SU-DHL-6 (cell line): ENCODE data around the gene ATOSB.

Experiments
- H2AFZ ChIP-seq: fragments of 200-600 bp; sonication (generic); 2 replicates; pipeline ENCODE4 v1.6.1; 2014; ENCODE audit warnings: low read depth, mild to moderate bottlenecking, moderate library complexity, mixed read lengths, antibody characterized with exemption, low read length; ENCODE audit not compliant: severe bottlenecking
- H3F3A ChIP-seq: fragments of 200-600 bp; shearing (Covaris generic); 2 replicates; pipeline ENCODE4 v1.6.0; 2016; ENCODE audit warnings: antibody characterized with exemption, mild to moderate bottlenecking; ENCODE audit not compliant: insufficient read depth
- H3K27ac ChIP-seq: fragments of 200-600 bp; sonication (generic); 2 replicates; pipeline ENCODE4 v1.5.1; 2016; ENCODE audit warnings: low read depth, mild to moderate bottlenecking, low read length, moderate library complexity, mixed read lengths
- H3K27me3 ChIP-seq: fragments of 200-600 bp; sonication (generic), shearing (Covaris generic); 2 replicates; pipeline ENCODE4 v1.6.0; 2014; ENCODE audit warnings: mild to moderate bottlenecking, low read length
- H3K36me3 ChIP-seq: fragments of 200-600 bp; sonication (generic); 2 replicates; pipeline ENCODE4 v1.6.1; 2014; ENCODE audit warnings: mild to moderate bottlenecking, low read length, mixed read lengths
- H3K4me2 ChIP-seq: fragments of 300-600, 200-600 bp; shearing (Covaris generic), sonication (generic); 2 replicates; pipeline ENCODE4 v1.6.0; 2014; ENCODE audit warnings: low read length, low read depth, mild to moderate bottlenecking; ENCODE audit not compliant: poor library complexity, severe bottlenecking
- H3K4me3 ChIP-seq: fragments of 200-600 bp; sonication (generic); 2 replicates; pipeline ENCODE4 v1.5.1; 2014; ENCODE audit warnings: antibody characterized with exemption, low read length, mild to moderate bottlenecking, mixed read lengths; ENCODE audit not compliant: insufficient read depth, poor library complexity, severe bottlenecking
- H3K79me2 ChIP-seq: fragments of 200-600 bp; sonication (generic); 2 replicates; pipeline ENCODE4 v1.6.1; 2014; ENCODE audit warnings: mild to moderate bottlenecking, low read length, moderate library complexity; ENCODE audit not compliant: insufficient read depth
- H3K9ac ChIP-seq: fragments of 200-600 bp; sonication (generic); 2 replicates; pipeline ENCODE4 v1.7.0; 2014; ENCODE audit warnings: mild to moderate bottlenecking, low read length
- H3K9me2 ChIP-seq: fragments of 200-600 bp; sonication (generic); replicated peaks from 2 replicates; pipeline ENCODE4 v1.6.1; 2014; ENCODE audit warnings: low read length; ENCODE audit not compliant: insufficient read depth
- H3K9me3 ChIP-seq: fragments of 200-600 bp; sonication (generic); 2 replicates; pipeline ENCODE4 v1.6.1; 2014; ENCODE audit warnings: low read length, mixed read lengths; ENCODE audit not compliant: insufficient read depth
- H4K20me1 ChIP-seq: fragments of 200-600 bp; sonication (generic); 2 replicates; pipeline ENCODE4 v1.6.1; 2014; ENCODE audit warnings: low read depth, mild to moderate bottlenecking, antibody characterized with exemption, low read length, moderate library complexity, mixed read lengths
- EZH2phosphoT487 ChIP-seq: fragments of 200-600 bp; sonication (generic), shearing (Covaris generic); conservative IDR thresholded peaks from 2 replicates; pipeline ENCODE4 v1.6.1; 2018; ENCODE audit warnings: mild to moderate bottlenecking, antibody characterized with exemption, low read length, moderate library complexity, mixed read lengths
- TF ChIP-seq, protein P1 (sequence below): fragments of 200-600 bp; sonication (generic); IDR thresholded peaks from one replicate; pipeline ENCODE4 v1.5.1; 2017; ENCODE audit warnings: antibody characterized with exemption, mild to moderate bottlenecking, low read length, moderate library complexity; ENCODE audit not compliant: insufficient read depth, poor library complexity, severe bottlenecking

The ATOSB gene

DNA sequence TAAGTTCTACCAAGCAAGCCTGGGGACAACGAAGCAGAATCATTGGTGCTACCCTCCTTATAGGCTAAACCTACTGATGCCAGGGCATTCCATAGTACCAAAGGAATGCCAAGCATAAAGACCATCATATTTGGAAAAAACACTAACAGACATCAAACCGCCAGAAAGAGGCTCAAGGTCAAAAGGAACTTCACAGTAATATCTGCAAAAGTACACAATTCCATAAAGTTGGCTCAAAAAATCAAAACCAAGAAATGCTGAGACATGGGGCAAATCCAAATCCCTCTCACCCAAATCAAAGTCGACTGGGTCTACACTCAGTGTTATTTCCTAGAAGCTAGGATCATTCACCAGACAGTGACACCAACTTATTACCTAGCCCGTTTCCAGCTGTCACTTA is 46.6 kb downstream of the ATOSB start:
- TF ChIP-seq EZH2phosphoT487, result no peak
- TF ChIP-seq, protein P1, sequence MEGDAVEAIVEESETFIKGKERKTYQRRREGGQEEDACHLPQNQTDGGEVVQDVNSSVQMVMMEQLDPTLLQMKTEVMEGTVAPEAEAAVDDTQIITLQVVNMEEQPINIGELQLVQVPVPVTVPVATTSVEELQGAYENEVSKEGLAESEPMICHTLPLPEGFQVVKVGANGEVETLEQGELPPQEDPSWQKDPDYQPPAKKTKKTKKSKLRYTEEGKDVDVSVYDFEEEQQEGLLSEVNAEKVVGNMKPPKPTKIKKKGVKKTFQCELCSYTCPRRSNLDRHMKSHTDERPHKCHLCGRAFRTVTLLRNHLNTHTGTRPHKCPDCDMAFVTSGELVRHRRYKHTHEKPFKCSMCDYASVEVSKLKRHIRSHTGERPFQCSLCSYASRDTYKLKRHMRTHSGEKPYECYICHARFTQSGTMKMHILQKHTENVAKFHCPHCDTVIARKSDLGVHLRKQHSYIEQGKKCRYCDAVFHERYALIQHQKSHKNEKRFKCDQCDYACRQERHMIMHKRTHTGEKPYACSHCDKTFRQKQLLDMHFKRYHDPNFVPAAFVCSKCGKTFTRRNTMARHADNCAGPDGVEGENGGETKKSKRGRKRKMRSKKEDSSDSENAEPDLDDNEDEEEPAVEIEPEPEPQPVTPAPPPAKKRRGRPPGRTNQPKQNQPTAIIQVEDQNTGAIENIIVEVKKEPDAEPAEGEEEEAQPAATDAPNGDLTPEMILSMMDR, result no peak
- Histone ChIP-seq H3K4me2 (no peak overlapping the region), H3F3A (peaks cover 20% of the 10 kb centered on the region), H3K36me3 (peaks cover 33% of the 10 kb centered on the region), H3K9me2 (no peaks in the 10 kb centered on the region), H3K27me3 (no peaks in the 10 kb centered on the region), H3K4me3 (no peak overlapping the region), H3K9me3 (no peaks in the 10 kb centered on the region), H3K79me2 (peaks cover 54% of the 10 kb centered on the region), H3K27ac (no peak overlapping the region), H2AFZ (no peak overlapping the region), H3K9ac (no peak overlapping the region), H4K20me1 (peaks cover 44% of the 10 kb centered on the region)

DNA sequence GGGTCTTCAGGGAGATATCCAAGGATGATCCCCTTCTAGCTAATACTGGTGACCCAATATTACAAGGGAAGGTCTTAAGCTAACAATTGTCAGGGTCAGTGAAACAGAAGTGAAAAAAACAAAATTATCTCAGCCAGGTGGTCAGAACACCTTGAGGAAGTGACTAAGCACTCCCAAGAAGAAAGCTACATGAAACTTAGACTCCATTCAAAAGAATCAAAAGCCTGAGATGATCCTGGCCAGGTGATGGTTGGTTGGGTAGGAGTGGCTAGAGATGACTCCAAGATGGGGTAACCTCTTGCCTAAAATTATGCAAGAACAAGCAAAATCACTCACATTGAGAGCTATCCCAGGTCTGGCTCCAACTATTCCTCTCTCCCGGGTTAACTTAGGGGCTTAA is 48.6 kb downstream of the ATOSB start:
- Histone ChIP-seq H3K4me3 (no peak overlapping the region), H3K27ac (no peak overlapping the region), H3K79me2 (peaks cover 54% of the 10 kb centered on the region), H2AFZ (no peak overlapping the region), H3K27me3 (no peaks in the 10 kb centered on the region), H3K9ac (no peak overlapping the region), H3K4me2 (no peak overlapping the region), H3F3A (peaks cover 10% of the 10 kb centered on the region), H3K9me2 (no peaks in the 10 kb centered on the region), H3K9me3 (no peaks in the 10 kb centered on the region), H3K36me3 (peaks cover 51% of the 10 kb centered on the region), H4K20me1 (peaks cover 44% of the 10 kb centered on the region)
- no peak for TF ChIP-seq EZH2phosphoT487
- TF ChIP-seq, protein P1, result no peak

DNA sequence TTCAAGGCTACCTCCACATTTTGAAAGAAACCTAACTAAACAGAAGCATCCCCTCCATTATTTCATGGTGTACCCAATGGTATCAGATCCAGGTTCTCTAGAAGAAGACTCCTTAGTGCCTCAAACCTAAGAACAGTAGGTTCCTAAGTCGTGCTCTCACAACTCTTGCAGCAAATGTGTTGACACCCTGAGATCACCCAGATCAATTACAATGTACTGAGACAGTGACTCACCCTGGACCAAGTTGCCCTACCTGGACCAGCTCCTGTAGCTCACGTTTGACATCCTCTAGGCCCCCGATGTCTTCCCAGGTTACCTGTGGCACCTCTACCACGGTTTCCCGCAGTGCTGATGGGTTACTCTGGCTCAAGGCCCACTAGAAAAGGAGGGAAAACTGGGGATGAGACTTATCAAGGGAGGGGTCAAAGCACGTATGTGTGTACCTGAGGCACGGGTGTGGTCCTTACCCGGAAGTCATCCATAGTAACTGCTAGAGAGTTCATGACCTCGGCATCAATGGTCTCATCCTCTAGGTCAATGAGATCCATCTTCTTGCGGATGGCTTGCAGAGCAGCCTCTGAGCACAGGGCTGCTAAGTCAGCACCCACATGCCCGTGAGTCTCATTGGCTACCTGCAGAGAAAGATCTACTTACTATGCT is 55.0 kb downstream of the ATOSB start:
- H3K9ac ChIP-seq, result no peak overlapping the region
- H3F3A ChIP-seq, result peaks cover 5% of the 10 kb centered on the region; the same call in 1 of the 2 replicates
- H3K27ac ChIP-seq, result no peak overlapping the region
- H3K9me3 ChIP-seq, result no peaks in the 10 kb centered on the region
- no peaks in the 10 kb centered on the region for H3K27me3 ChIP-seq
- H3K4me3 ChIP-seq, result no peak overlapping the region
- no peak overlapping the region for H3K4me2 ChIP-seq
- no peaks in the 10 kb centered on the region for H4K20me1 ChIP-seq
- H3K9me2 ChIP-seq, result no peaks in the 10 kb centered on the region
- TF ChIP-seq EZH2phosphoT487, result no peak
- TF ChIP-seq, protein P1, result no peak
- no peak overlapping the region for H2AFZ ChIP-seq
- no peaks in the 10 kb centered on the region for H3K79me2 ChIP-seq
- peaks cover 81% of the 10 kb centered on the region for H3K36me3 ChIP-seq
